Measurements from ENCODE around the gene GCK.
"Not testable (repeated sequence)": the region's sequence is repeated elsewhere in the genome, so short reads cannot be mapped to it uniquely, and the experiment has no call there.

Gene GCK

DNA sequence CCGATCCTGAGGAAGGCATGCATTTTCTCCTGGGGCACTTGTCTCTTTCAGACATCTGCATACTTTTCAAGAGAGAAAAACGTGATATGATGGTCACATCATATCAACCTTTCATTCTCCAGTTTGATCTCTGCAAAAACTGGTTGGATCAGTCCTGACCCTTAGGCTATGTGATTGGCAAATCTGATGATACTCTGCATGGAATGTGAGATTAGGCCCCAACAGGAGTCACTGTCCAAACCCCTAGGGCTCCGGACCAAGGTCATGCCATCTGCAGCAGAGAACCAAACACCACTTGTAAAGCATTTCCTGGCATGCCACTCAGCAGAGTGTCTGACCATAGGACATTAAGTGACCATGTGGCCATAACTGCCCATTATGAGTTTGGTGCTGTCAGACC, 8.6 kb downstream of the GCK start:
- no peaks in the 10 kb centered on the region for H3K36me3 ChIP-seq (replicated peaks)
- no peak overlapping the region for H3K4me3 ChIP-seq (ENCODE audit: low read depth, low read length)
- H3K27me3 ChIP-seq (replicated peaks) = no peaks in the 10 kb centered on the region
- in situ Hi-C loops (cut with HindIII; ENCODE audit: low pct_ligation_motif_present, low sequenced_read_pairs) = no loop called here
- no peak for DNase-seq
- TF ChIP-seq, protein P1, sequence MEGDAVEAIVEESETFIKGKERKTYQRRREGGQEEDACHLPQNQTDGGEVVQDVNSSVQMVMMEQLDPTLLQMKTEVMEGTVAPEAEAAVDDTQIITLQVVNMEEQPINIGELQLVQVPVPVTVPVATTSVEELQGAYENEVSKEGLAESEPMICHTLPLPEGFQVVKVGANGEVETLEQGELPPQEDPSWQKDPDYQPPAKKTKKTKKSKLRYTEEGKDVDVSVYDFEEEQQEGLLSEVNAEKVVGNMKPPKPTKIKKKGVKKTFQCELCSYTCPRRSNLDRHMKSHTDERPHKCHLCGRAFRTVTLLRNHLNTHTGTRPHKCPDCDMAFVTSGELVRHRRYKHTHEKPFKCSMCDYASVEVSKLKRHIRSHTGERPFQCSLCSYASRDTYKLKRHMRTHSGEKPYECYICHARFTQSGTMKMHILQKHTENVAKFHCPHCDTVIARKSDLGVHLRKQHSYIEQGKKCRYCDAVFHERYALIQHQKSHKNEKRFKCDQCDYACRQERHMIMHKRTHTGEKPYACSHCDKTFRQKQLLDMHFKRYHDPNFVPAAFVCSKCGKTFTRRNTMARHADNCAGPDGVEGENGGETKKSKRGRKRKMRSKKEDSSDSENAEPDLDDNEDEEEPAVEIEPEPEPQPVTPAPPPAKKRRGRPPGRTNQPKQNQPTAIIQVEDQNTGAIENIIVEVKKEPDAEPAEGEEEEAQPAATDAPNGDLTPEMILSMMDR (IDR thresholded peaks at IDR 0.05; ENCODE audit: low read depth, low read length, missing control alignments) = no peak
- no peak overlapping the region for H3K27ac ChIP-seq

DNA sequence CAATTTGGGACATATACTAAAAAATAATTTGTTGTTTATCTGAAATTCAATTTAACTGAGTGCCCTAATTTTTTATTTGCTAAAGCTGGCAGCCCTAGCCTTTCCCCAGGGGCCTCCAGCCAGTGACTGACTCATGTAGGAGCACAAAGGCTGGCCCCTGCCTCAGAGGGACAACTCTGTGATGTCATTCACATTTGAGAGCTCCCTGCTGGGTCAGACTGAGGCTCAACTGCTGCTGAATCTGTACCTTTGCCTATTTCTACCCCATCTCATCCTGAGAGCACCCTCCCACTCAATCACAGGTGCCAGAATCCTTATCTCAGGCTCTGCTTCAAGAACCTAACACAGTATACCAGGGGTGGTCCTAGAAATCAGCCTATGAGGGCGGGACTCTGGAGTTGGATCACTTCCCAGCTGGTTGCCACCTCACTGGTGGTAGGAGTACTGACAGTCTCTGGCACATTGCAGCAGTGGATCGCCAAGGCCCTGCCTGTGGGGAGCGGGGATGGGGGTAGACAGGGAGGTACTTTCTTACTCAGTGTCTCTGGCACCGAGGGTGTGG, 11.6 kb downstream of the GCK start:
- DNase-seq = peak; percentile 28
- Histone ChIP-seq H3K27ac (no peak overlapping the region), H3K27me3 (replicated peaks) (no peaks in the 10 kb centered on the region), H3K36me3 (replicated peaks) (no peaks in the 10 kb centered on the region), H3K4me3 (ENCODE audit: low read depth, low read length) (no peak overlapping the region)
- in situ Hi-C loops (cut with HindIII; ENCODE audit: low pct_ligation_motif_present, low sequenced_read_pairs) = no loop called here
- TF ChIP-seq, protein P1 (IDR thresholded peaks at IDR 0.05; ENCODE audit: low read depth, low read length, missing control alignments) = no peak

DNA sequence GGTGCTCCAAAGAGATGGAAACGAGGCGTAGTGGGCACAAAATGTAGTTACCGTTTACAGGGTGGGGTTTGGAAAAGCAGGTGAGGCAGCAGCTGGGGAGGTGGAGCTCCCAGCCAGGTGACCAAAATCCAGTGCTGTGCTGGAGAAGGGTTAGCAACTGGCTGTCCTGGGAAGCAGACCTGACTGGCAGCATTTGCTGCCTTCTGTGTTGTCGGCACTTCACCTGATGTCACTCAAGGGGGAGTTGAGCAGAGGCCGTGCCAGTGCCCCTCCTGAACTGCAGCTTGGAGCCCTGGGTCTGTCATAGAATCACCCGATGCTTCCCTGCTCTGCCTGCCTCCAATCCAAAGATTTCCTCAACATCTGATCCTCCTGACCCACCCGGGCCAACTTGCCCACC, 12.8 kb downstream of the GCK start:
- DNase-seq = no peak
- H3K36me3 ChIP-seq (replicated peaks) = no peaks in the 10 kb centered on the region
- in situ Hi-C loops (cut with HindIII; ENCODE audit: low pct_ligation_motif_present, low sequenced_read_pairs) = no loop called here
- H3K27me3 ChIP-seq (replicated peaks) = no peaks in the 10 kb centered on the region
- TF ChIP-seq, protein P1 (IDR thresholded peaks at IDR 0.05; ENCODE audit: low read depth, low read length, missing control alignments) = no peak
- no peak overlapping the region for H3K4me3 ChIP-seq (ENCODE audit: low read depth, low read length)
- no peak overlapping the region for H3K27ac ChIP-seq

DNA sequence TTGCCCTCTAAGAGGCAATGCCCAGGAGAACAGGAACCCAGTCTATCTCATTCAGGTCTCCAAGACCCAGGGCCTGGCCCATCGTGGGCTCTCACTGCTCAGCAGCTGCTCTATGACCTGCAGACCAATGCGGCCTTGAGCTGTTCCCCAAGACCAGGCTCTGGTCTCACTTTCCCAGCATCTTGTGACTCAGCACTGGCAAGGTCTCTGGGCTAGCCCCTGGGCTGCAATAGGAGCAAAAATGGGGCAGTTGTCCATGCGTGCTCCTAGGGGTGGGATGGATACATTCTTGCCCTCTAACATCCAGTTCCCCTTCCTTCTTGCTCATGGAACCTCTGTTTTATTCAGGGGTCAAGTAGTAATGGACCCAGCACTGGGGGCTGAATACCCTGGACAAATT, 13.5 kb downstream of the GCK start:
- Histone ChIP-seq H3K36me3 (replicated peaks) (no peaks in the 10 kb centered on the region), H3K27me3 (replicated peaks) (no peaks in the 10 kb centered on the region), H3K4me3 (ENCODE audit: low read depth, low read length) (no peak overlapping the region), H3K27ac (no peak overlapping the region)
- DNase-seq = no peak
- TF ChIP-seq, protein P1 (IDR thresholded peaks at IDR 0.05; ENCODE audit: low read depth, low read length, missing control alignments) = no peak
- in situ Hi-C loops (cut with HindIII; ENCODE audit: low pct_ligation_motif_present, low sequenced_read_pairs) = no loop called here

DNA sequence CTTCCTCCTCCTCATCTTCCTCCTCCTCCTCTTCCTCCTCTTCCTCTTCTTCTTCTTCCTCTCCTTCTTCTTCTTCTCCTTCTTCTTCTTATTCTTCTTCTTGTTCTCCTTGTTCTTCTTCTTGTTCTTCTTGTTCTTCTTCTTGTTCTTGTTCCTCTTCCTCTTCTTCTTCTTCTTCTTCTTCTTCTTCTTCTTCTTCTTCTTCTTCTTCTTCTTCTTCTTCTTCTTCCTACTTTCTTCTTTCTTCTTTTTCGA, 14.6 kb downstream of the GCK start:
- DNase-seq; H3K27ac ChIP-seq; H3K27me3 ChIP-seq (replicated peaks); H3K36me3 ChIP-seq (replicated peaks); in situ Hi-C loops (cut with HindIII; ENCODE audit: low pct_ligation_motif_present, low sequenced_read_pairs); H3K4me3 ChIP-seq (ENCODE audit: low read depth, low read length): not testable (repeated sequence)

DNA sequence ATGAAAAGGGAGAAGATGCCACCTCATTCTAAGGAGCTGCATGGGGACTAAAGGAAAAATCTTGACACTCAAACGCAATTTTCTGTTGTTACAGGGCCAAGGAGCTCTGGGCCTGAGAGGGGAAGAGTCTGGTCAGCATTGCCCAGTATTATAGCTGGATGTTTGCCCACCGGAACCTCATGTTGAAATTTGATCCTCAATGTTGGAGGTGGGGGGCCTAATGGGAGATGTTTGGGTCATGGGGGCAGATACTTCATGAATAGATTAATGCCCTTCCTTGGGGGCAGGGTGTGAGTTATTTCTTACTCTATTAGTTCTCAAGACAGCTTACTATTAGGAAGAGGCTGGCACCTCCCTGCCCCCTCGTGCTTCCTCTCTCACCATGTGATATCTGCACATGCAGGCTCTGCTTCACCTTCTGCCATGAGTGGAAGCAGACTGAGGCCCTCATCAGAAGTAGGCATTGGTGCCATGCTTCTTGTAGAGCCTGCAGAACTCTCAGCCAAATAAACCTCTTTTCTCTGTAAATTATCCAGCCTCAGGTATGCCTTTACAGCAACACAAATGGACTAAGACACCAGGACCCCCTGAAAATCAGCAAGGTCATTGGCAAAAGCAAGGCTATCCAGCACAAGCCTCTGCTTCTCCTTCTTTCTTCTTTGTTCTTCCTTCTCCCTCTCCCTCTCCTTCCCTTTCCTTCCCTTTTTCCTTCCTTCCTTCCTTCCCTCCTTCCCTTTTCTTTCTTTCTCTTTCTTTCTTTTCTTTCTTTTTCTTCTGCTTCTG, 15.1 kb downstream of the GCK start:
- TF ChIP-seq, protein P1 (IDR thresholded peaks at IDR 0.05; ENCODE audit: low read depth, low read length, missing control alignments) = no peak
- Histone ChIP-seq H3K4me3 (ENCODE audit: low read depth, low read length) (no peak overlapping the region), H3K36me3 (replicated peaks) (no peaks in the 10 kb centered on the region), H3K27me3 (replicated peaks) (no peaks in the 10 kb centered on the region), H3K27ac (no peak overlapping the region)
- in situ Hi-C loops (cut with HindIII; ENCODE audit: low pct_ligation_motif_present, low sequenced_read_pairs) = no loop called here
- no peak for DNase-seq

Data from brain microvascular endothelial cell (primary cell).